ENCODE data around the gene ALOX12.

DNA sequence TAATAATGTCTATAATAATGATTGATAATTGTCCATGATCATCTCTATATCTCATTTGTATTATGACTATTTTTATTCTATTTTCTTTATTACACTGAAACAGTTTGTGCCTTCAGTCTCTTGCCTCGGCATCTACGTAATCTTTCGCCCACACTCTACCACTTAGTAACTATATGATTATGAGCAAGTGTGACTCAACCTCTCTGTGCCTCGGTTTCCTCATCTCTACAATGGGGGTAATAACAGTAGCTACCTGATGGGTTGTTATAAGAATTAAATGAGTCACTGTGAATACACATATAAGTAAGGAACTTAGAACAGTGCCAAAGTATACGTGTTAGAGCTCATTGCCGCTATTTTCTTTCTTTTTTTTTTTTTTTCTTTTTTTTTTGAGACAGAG is 51.7 kb downstream of the ALOX12 start:
- TF ChIP-seq, protein P1, sequence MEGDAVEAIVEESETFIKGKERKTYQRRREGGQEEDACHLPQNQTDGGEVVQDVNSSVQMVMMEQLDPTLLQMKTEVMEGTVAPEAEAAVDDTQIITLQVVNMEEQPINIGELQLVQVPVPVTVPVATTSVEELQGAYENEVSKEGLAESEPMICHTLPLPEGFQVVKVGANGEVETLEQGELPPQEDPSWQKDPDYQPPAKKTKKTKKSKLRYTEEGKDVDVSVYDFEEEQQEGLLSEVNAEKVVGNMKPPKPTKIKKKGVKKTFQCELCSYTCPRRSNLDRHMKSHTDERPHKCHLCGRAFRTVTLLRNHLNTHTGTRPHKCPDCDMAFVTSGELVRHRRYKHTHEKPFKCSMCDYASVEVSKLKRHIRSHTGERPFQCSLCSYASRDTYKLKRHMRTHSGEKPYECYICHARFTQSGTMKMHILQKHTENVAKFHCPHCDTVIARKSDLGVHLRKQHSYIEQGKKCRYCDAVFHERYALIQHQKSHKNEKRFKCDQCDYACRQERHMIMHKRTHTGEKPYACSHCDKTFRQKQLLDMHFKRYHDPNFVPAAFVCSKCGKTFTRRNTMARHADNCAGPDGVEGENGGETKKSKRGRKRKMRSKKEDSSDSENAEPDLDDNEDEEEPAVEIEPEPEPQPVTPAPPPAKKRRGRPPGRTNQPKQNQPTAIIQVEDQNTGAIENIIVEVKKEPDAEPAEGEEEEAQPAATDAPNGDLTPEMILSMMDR (conservative IDR thresholded peaks at IDR 0.05; ENCODE audit: low read depth, low read length) = no peak
- TF ChIP-seq EZH2 (IDR thresholded peaks at IDR 0.05; ENCODE audit: low read length, unreplicated experiment) = no peak
